Glutamatergic neuron (in vitro differentiated cells): ENCODE measurements around the gene VWC2L. TPM values are rescaled to one million over a fixed set of nuclear protein-coding genes. Genes with fewer than 3 reads are reported as not detected.
A peak's percentile ranks its signal among the peaks of the same experiment; 100 is the strongest.

ENCODE experiments used
- DNase-seq: peaks from one replicate; pipeline ENCODE4 v3.0.0; 2022
- H3K27ac Mint-ChIP-seq: one replicate; pipeline ENCODE4 v1.8.0; 2020; ENCODE audit warnings: mild to moderate bottlenecking, mixed read lengths, inconsistent platforms; ENCODE audit not compliant: unreplicated experiment
- H3K27me3 Mint-ChIP-seq: one replicate; pipeline ENCODE4 v1.8.0; 2020; ENCODE audit warnings: mild to moderate bottlenecking, moderate library complexity, mixed read lengths, inconsistent platforms; ENCODE audit not compliant: unreplicated experiment
- H3K36me3 Mint-ChIP-seq: one replicate; pipeline ENCODE4 v1.8.0; 2020; ENCODE audit warnings: mild to moderate bottlenecking, mixed read lengths, inconsistent platforms; ENCODE audit not compliant: unreplicated experiment
- H3K4me1 Mint-ChIP-seq: one replicate; pipeline ENCODE4 v1.8.0; 2020; ENCODE audit warnings: mild to moderate bottlenecking, low read depth, mixed read lengths, inconsistent platforms; ENCODE audit not compliant: unreplicated experiment
- H3K4me3 Mint-ChIP-seq: one replicate; pipeline ENCODE4 v1.8.0; 2020; ENCODE audit warnings: mild to moderate bottlenecking, mixed read lengths, inconsistent platforms; ENCODE audit not compliant: unreplicated experiment
- H3K9me3 Mint-ChIP-seq: one replicate; pipeline ENCODE4 v1.8.0; 2020; ENCODE audit warnings: mild to moderate bottlenecking, moderate library complexity, mixed read lengths, inconsistent platforms; ENCODE audit not compliant: unreplicated experiment
- CTCF ChIP-seq: fragments of 200-600 bp; sonication (generic); IDR thresholded peaks from one replicate; pipeline ENCODE4 v1.5.0; 2021; ENCODE audit not compliant: partially characterized antibody, unreplicated experiment
- total RNA-seq: library from RNA; stranded (reverse); fragmentation: NEBNext Ultra II Directional; extraction: Animal tissue kit (Norgen Biotek cat#: 25700); gene quantifications from one replicate; pipeline ENCODE4 v1.2.1, GENCODE V29; 2021; ENCODE audit not compliant: unreplicated experiment

VWC2L gene
- total RNA-seq, 1 donor from 2014 or later, result 0.15 TPM

- no peak for DNase-seq
- no peaks in the 10 kb centered on the region for H3K36me3 Mint-ChIP-seq
- H3K27ac Mint-ChIP-seq, result no peak overlapping the region
- peaks cover 15% of the 10 kb centered on the region for H3K4me1 Mint-ChIP-seq
- no peak overlapping the region for H3K4me3 Mint-ChIP-seq
- H3K27me3 Mint-ChIP-seq, result no peaks in the 10 kb centered on the region
- no peak for TF ChIP-seq CTCF
- no peaks in the 10 kb centered on the region for H3K9me3 Mint-ChIP-seq
Observed at GRCh38 chr2:214503568-214503967, 92.7 kb downstream of the VWC2L start.

GRCh38 chr2:214504599-214505376, 93.9 kb downstream of the VWC2L start:
- peaks cover 19% of the 10 kb centered on the region for H3K4me1 Mint-ChIP-seq
- no peaks in the 10 kb centered on the region for H3K36me3 Mint-ChIP-seq
- TF ChIP-seq CTCF, result no peak
- H3K4me3 Mint-ChIP-seq, result no peak overlapping the region
- peaks cover 1% of the 10 kb centered on the region for H3K9me3 Mint-ChIP-seq
- no peaks in the 10 kb centered on the region for H3K27me3 Mint-ChIP-seq
- DNase-seq, result no peak
- H3K27ac Mint-ChIP-seq, result peak overlapping the region; percentile 59

GRCh38 chr2:214507032-214507431, 96.2 kb downstream of the VWC2L start:
- peaks cover 5% of the 10 kb centered on the region for H3K27me3 Mint-ChIP-seq
- H3K27ac Mint-ChIP-seq, result no peak overlapping the region
- no peak for TF ChIP-seq CTCF
- no peak overlapping the region for H3K4me3 Mint-ChIP-seq
- peaks cover 1% of the 10 kb centered on the region for H3K9me3 Mint-ChIP-seq
- DNase-seq, result no peak
- peaks cover 19% of the 10 kb centered on the region for H3K4me1 Mint-ChIP-seq
- H3K36me3 Mint-ChIP-seq, result no peaks in the 10 kb centered on the region

- Mint-ChIP-seq H3K4me1 (peaks cover 3% of the 10 kb centered on the region), H3K36me3 (no peaks in the 10 kb centered on the region), H3K4me3 (no peak overlapping the region), H3K27me3 (peaks cover 5% of the 10 kb centered on the region), H3K27ac (no peak overlapping the region), H3K9me3 (peaks cover 2% of the 10 kb centered on the region)
- no peak for TF ChIP-seq CTCF
- DNase-seq, result no peak
Observed at GRCh38 chr2:214514704-214515103, 103.8 kb downstream of the VWC2L start.

- H3K27ac Mint-ChIP-seq, result no peak overlapping the region
- H3K4me1 Mint-ChIP-seq, result peaks cover 3% of the 10 kb centered on the region
- no peak for TF ChIP-seq CTCF
- H3K9me3 Mint-ChIP-seq, result peaks cover 2% of the 10 kb centered on the region
- peaks cover 5% of the 10 kb centered on the region for H3K27me3 Mint-ChIP-seq
- no peak for DNase-seq
- no peak overlapping the region for H3K4me3 Mint-ChIP-seq
- H3K36me3 Mint-ChIP-seq, result no peaks in the 10 kb centered on the region
Observed at GRCh38 chr2:214515111-214515510, 104.3 kb downstream of the VWC2L start.
